ENCODE measurements around the gene ABCB8. TPM values are rescaled to one million over a fixed set of nuclear protein-coding genes. Genes with fewer than 3 reads are reported as not detected.

Gene ABCB8
- total RNA-seq, 1 donor from 2014 or later: 7.9 TPM

- no peak overlapping the region for H3K9ac ChIP-seq
- H3K4me3 ChIP-seq: no peak overlapping the region
- no peaks in the 10 kb centered on the region for H3K4me1 Mint-ChIP-seq
- no peak overlapping the region for H3K4me2 ChIP-seq
- peaks cover 15% of the 10 kb centered on the region for H4K20me1 ChIP-seq (ENCODE audit: low read depth)
- H3K9me3 Mint-ChIP-seq: no peaks in the 10 kb centered on the region
- H3K27ac ChIP-seq: no peak overlapping the region
- no peak overlapping the region for H3K4me3 Mint-ChIP-seq
- no peaks in the 10 kb centered on the region for H3K79me2 ChIP-seq (ENCODE audit: low read depth)
- no peak overlapping the region for H3K27ac Mint-ChIP-seq
- H3K36me3 ChIP-seq: no peaks in the 10 kb centered on the region
- no peak overlapping the region for H2AFZ ChIP-seq (replicated peaks)
- no peaks in the 10 kb centered on the region for H3K4me1 ChIP-seq
- no peaks in the 10 kb centered on the region for H3K9me3 ChIP-seq (ENCODE audit: low read depth)
- H3K27me3 Mint-ChIP-seq (ENCODE audit: insufficient read depth, low read depth): peaks cover 10% of the 10 kb centered on the region
- no peak for TF ChIP-seq EZH2phosphoT487 (IDR thresholded peaks at IDR 0.05)
- no peak for TF ChIP-seq EZH2 (IDR thresholded peaks at IDR 0.05)
- TF ChIP-seq CTCF (IDR thresholded peaks at IDR 0.05): no peak
- H3F3A ChIP-seq (ENCODE audit: low read depth): peaks cover 2% of the 10 kb centered on the region
- no peak for DNase-seq (ENCODE audit: low spot score)
- no peaks in the 10 kb centered on the region for H3K36me3 Mint-ChIP-seq
- H3K27me3 ChIP-seq: peaks cover 26% of the 10 kb centered on the region
Observed at GRCh38 chr7:151045967-151046366, 17.7 kb downstream of the ABCB8 start.

GRCh38 chr7:151046603-151047573 is 18.6 kb downstream of the ABCB8 start:
- peaks cover 23% of the 10 kb centered on the region for H4K20me1 ChIP-seq (ENCODE audit: low read depth)
- no peaks in the 10 kb centered on the region for H3K4me1 ChIP-seq
- no peak overlapping the region for H3K27ac Mint-ChIP-seq
- H3K4me2 ChIP-seq: no peak overlapping the region
- no peaks in the 10 kb centered on the region for H3K4me1 Mint-ChIP-seq
- H3K36me3 ChIP-seq: no peaks in the 10 kb centered on the region
- no peaks in the 10 kb centered on the region for H3K9me3 ChIP-seq (ENCODE audit: low read depth)
- no peak for DNase-seq (ENCODE audit: low spot score)
- no peak overlapping the region for H3K9ac ChIP-seq
- peaks cover 7% of the 10 kb centered on the region for H3F3A ChIP-seq (ENCODE audit: low read depth)
- no peaks in the 10 kb centered on the region for H3K9me3 Mint-ChIP-seq
- no peaks in the 10 kb centered on the region for H3K79me2 ChIP-seq (ENCODE audit: low read depth)
- no peak overlapping the region for H3K27ac ChIP-seq
- no peaks in the 10 kb centered on the region for H3K36me3 Mint-ChIP-seq
- TF ChIP-seq CTCF (IDR thresholded peaks at IDR 0.05) (no peak), EZH2phosphoT487 (IDR thresholded peaks at IDR 0.05) (no peak), EZH2 (IDR thresholded peaks at IDR 0.05) (no peak)
- no peak overlapping the region for H3K4me3 Mint-ChIP-seq
- H3K27me3 Mint-ChIP-seq (ENCODE audit: insufficient read depth, low read depth): peaks cover 10% of the 10 kb centered on the region
- H3K4me3 ChIP-seq: no peak overlapping the region
- H3K27me3 ChIP-seq: peaks cover 35% of the 10 kb centered on the region
- no peak overlapping the region for H2AFZ ChIP-seq (replicated peaks)

DNA sequence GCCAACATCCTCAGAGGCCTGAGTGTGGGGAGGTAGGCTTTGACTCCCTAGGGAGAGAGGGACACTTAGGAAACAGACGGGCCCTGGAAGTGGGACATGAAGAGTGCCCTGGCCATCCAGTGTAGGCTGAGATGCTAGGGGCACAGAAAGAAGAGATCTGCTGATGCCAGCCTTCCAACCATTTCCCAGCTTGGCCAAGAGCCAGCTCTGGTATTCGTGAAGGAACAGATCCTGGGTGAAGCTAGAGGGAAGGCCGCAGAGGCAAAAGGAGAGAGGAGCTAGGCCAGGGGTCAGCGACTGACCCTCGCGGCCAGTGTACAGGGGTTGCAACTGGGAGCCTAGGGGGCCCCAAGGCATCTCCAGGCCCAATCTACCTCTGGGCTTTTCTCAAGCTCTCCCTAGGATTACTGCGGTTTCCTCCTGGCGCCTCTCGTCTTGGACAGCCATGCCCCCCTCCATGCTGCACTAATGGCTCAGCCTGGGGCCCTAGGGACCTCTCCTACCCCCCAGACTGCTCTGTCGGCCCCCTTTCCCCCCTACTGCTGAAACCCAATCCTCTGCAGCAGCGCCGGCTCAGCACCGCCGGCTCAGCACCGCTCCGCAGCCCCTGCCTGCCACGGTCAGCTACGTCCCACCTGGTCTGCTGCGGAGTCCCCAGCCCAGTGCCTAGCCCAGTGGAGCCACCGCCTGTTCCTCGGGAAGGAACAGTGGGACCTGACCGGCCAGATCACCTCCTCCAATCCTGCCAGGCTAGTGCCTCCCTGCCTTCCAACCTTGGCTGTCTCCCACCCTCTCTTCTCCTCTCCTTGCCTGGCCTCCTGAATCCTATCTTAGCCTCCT is 19.9 kb downstream of the ABCB8 start, which contains the start of gene ASIC3:
ASIC3 (plus strand) TSS at position 556 of the 840 bp plus-strand sequence. CDS start 355 bp downstream, outside the sequence.
- TF ChIP-seq CTCF (IDR thresholded peaks at IDR 0.05) (no peak), EZH2phosphoT487 (IDR thresholded peaks at IDR 0.05) (no peak), EZH2 (IDR thresholded peaks at IDR 0.05) (no peak)
- Histone ChIP-seq H3K4me2 (no peak within 1 kb of the TSS), H3K79me2 (ENCODE audit: low read depth) (no peaks in the 10 kb centered on the region), H3K9ac (no peak within 1 kb of the TSS), H2AFZ (replicated peaks) (no peak within 1 kb of the TSS), H3K9me3 (ENCODE audit: low read depth) (no peaks in the 10 kb centered on the region), H4K20me1 (ENCODE audit: low read depth) (peaks cover 34% of the 10 kb centered on the region), H3K4me3 (no peak within 1 kb of the TSS), H3K27me3 (peaks cover 43% of the 10 kb centered on the region), H3F3A (ENCODE audit: low read depth) (peaks cover 7% of the 10 kb centered on the region), H3K27ac (no peak within 1 kb of the TSS), H3K4me1 (no peaks in the 10 kb centered on the region), H3K36me3 (no peaks in the 10 kb centered on the region)
- Mint-ChIP-seq H3K27ac (no peak within 1 kb of the TSS), H3K27me3 (ENCODE audit: insufficient read depth, low read depth) (peaks cover 10% of the 10 kb centered on the region), H3K4me1 (no peaks in the 10 kb centered on the region), H3K36me3 (peaks cover 5% of the 10 kb centered on the region), H3K9me3 (no peaks in the 10 kb centered on the region), H3K4me3 (no peak within 1 kb of the TSS)
- no peak for DNase-seq (ENCODE audit: low spot score)

All from neural progenitor cell (in vitro differentiated cells).